ENCODE data around the gene SRXN1.

SRXN1 gene

GRCh38 chr20:655726-656624, 3.0 kb upstream of the SRXN1 start:
- Histone ChIP-seq H3K9me3 (no peaks in the 10 kb centered on the region), H3K36me3 (replicated peaks) (peaks cover 3% of the 10 kb centered on the region; the same call in 1 of the 2 replicates), H3K4me1 (peaks cover 18% of the 10 kb centered on the region), H3K4me3 (no peak overlapping the region), H3K27me3 (ENCODE audit: low read depth) (no peaks in the 10 kb centered on the region)
- in situ Hi-C loops (cut with MboI; ENCODE audit: low sequenced_read_pairs) = no loop called here
- no peak for DNase-seq (ENCODE audit: low spot score in 2 of 2)

GRCh38 chr20:654417-654750, 1.4 kb upstream of the SRXN1 start:
- Histone ChIP-seq H3K36me3 (replicated peaks) (peaks cover 12% of the 10 kb centered on the region), H3K4me3 (no peak overlapping the region), H3K27me3 (ENCODE audit: low read depth) (no peaks in the 10 kb centered on the region), H3K9me3 (no peaks in the 10 kb centered on the region), H3K4me1 (peaks cover 18% of the 10 kb centered on the region)
- no peak for DNase-seq (ENCODE audit: low spot score in 2 of 2)
- in situ Hi-C loops (cut with MboI; ENCODE audit: low sequenced_read_pairs) = loop anchor here (5.0 kb wide), 1 partner anchor 302 kb away; no protein-coding TSS in a partner anchor

- Histone ChIP-seq H3K36me3 (replicated peaks) (peaks cover 17% of the 10 kb centered on the region), H3K9me3 (no peaks in the 10 kb centered on the region), H3K4me1 (peaks cover 12% of the 10 kb centered on the region), H3K27me3 (ENCODE audit: low read depth) (no peaks in the 10 kb centered on the region), H3K4me3 (peak overlapping the region; percentile 62)
- DNase-seq (ENCODE audit: low spot score in 2 of 2) = no peak
- in situ Hi-C loops (cut with MboI; ENCODE audit: low sequenced_read_pairs) = loop anchor here (5.0 kb wide), 1 partner anchor 302 kb away; no protein-coding TSS in a partner anchor
Observed at GRCh38 chr20:653590-654416, 803 bp upstream of the SRXN1 start.

- Histone ChIP-seq H3K4me1 (peaks cover 3% of the 10 kb centered on the region; the same call in 1 of the 2 replicates), H3K4me3 (peak overlapping the region; percentile 62), H3K36me3 (replicated peaks) (peaks cover 28% of the 10 kb centered on the region), H3K9me3 (peaks cover 3% of the 10 kb centered on the region; the same call in 1 of the 2 replicates), H3K27me3 (ENCODE audit: low read depth) (no peaks in the 10 kb centered on the region)
- DNase-seq (ENCODE audit: low spot score in 2 of 2) = no peak
- in situ Hi-C loops (cut with MboI; ENCODE audit: low sequenced_read_pairs) = loop anchor here (5.0 kb wide), 1 partner anchor 300 kb away; no protein-coding TSS in a partner anchor
Observed at GRCh38 chr20:652615-653109, 338 bp downstream of the SRXN1 start.

GRCh38 chr20:651713-652614, 1.0 kb downstream of the SRXN1 start:
- in situ Hi-C loops (cut with MboI; ENCODE audit: low sequenced_read_pairs) = loop anchor here (5.0 kb wide), 1 partner anchor 300 kb away; no protein-coding TSS in a partner anchor
- DNase-seq (ENCODE audit: low spot score in 2 of 2) = peak in 1 of 2 experiments; percentile 22
- Histone ChIP-seq H3K4me1 (peaks cover 3% of the 10 kb centered on the region; the same call in 1 of the 2 replicates), H3K9me3 (peaks cover 3% of the 10 kb centered on the region; the same call in 1 of the 2 replicates), H3K27me3 (ENCODE audit: low read depth) (no peaks in the 10 kb centered on the region), H3K4me3 (peak overlapping the region; percentile 62), H3K36me3 (replicated peaks) (peaks cover 34% of the 10 kb centered on the region)

GRCh38 chr20:650954-651353, 2.0 kb downstream of the SRXN1 start:
- no peak for DNase-seq (ENCODE audit: low spot score in 2 of 2)
- in situ Hi-C loops (cut with MboI; ENCODE audit: low sequenced_read_pairs) = loop anchor here (5.0 kb wide), 1 partner anchor 299 kb away; no protein-coding TSS in a partner anchor
- Histone ChIP-seq H3K27me3 (ENCODE audit: low read depth) (no peaks in the 10 kb centered on the region), H3K4me3 (no peak overlapping the region), H3K4me1 (peaks cover 3% of the 10 kb centered on the region; the same call in 1 of the 2 replicates), H3K9me3 (peaks cover 3% of the 10 kb centered on the region; the same call in 1 of the 2 replicates), H3K36me3 (replicated peaks) (peaks cover 34% of the 10 kb centered on the region)

GRCh38 chr20:650281-650680, 2.7 kb downstream of the SRXN1 start:
- Histone ChIP-seq H3K4me3 (no peak overlapping the region), H3K9me3 (peaks cover 3% of the 10 kb centered on the region; the same call in 1 of the 2 replicates), H3K4me1 (peaks cover 3% of the 10 kb centered on the region; the same call in 1 of the 2 replicates), H3K27me3 (ENCODE audit: low read depth) (no peaks in the 10 kb centered on the region), H3K36me3 (replicated peaks) (peaks cover 34% of the 10 kb centered on the region)
- in situ Hi-C loops (cut with MboI; ENCODE audit: low sequenced_read_pairs) = loop anchor here (5.0 kb wide), 1 partner anchor 298 kb away; no protein-coding TSS in a partner anchor
- no peak for DNase-seq (ENCODE audit: low spot score in 2 of 2)

GRCh38 chr20:647479-648019, 5.5 kb downstream of the SRXN1 start:
- Histone ChIP-seq H3K4me3 (no peak overlapping the region), H3K9me3 (peaks cover 3% of the 10 kb centered on the region; the same call in 1 of the 2 replicates), H3K4me1 (peaks cover 3% of the 10 kb centered on the region; the same call in 1 of the 2 replicates), H3K36me3 (replicated peaks) (peaks cover 34% of the 10 kb centered on the region), H3K27me3 (ENCODE audit: low read depth) (no peaks in the 10 kb centered on the region)
- DNase-seq (ENCODE audit: low spot score in 2 of 2) = no peak
- in situ Hi-C loops (cut with MboI; ENCODE audit: low sequenced_read_pairs) = loop anchor here (5.0 kb wide), 1 partner anchor 90 kb away; no protein-coding TSS in a partner anchor

- peaks cover 34% of the 10 kb centered on the region for H3K36me3 ChIP-seq (replicated peaks)
- peaks cover 2% of the 10 kb centered on the region; the same call in 1 of the 2 replicates for H3K4me1 ChIP-seq
Observed at GRCh38 chr20:646868-647233, 6.1 kb downstream of the SRXN1 start.

GRCh38 chr20:646107-646867, 6.7 kb downstream of the SRXN1 start:
- no peak for DNase-seq (ENCODE audit: low spot score in 2 of 2)
- H3K9me3 ChIP-seq = peaks cover 3% of the 10 kb centered on the region; the same call in 1 of the 2 replicates
- in situ Hi-C loops (cut with MboI; ENCODE audit: low sequenced_read_pairs) = loop anchor here (5.0 kb wide), 1 partner anchor 89 kb away; no protein-coding TSS in a partner anchor
- no peak overlapping the region for H3K4me3 ChIP-seq
- no peaks in the 10 kb centered on the region for H3K27me3 ChIP-seq (ENCODE audit: low read depth)
- peaks cover 34% of the 10 kb centered on the region for H3K36me3 ChIP-seq (replicated peaks)
- H3K4me1 ChIP-seq = no peaks in the 10 kb centered on the region

More at GRCh38 chr20:646868-647233, 6.1 kb downstream of the SRXN1 start:
- Histone ChIP-seq H3K4me3 (no peak overlapping the region), H3K9me3 (peaks cover 3% of the 10 kb centered on the region; the same call in 1 of the 2 replicates), H3K27me3 (ENCODE audit: low read depth) (no peaks in the 10 kb centered on the region)
- in situ Hi-C loops (cut with MboI; ENCODE audit: low sequenced_read_pairs) = loop anchor here (5.0 kb wide), 1 partner anchor 90 kb away; no protein-coding TSS in a partner anchor
- no peak for DNase-seq (ENCODE audit: low spot score in 2 of 2)

GRCh38 chr20:645318-646106, 7.5 kb downstream of the SRXN1 start:
- H3K36me3 ChIP-seq (replicated peaks) = peaks cover 27% of the 10 kb centered on the region
- no peaks in the 10 kb centered on the region for H3K27me3 ChIP-seq (ENCODE audit: low read depth)
- DNase-seq (ENCODE audit: low spot score in 2 of 2) = peak; percentile 76 to 86
- no peak overlapping the region for H3K4me3 ChIP-seq
- peaks cover 3% of the 10 kb centered on the region; the same call in 1 of the 2 replicates for H3K9me3 ChIP-seq
- no peaks in the 10 kb centered on the region for H3K4me1 ChIP-seq
- in situ Hi-C loops (cut with MboI; ENCODE audit: low sequenced_read_pairs) = loop anchor here (5.0 kb wide), 1 partner anchor 88 kb away; no protein-coding TSS in a partner anchor

Measured in HAP-1 (cell line).